Amniotic stem cell (primary cell): ENCODE results near the gene HPSE2.

Source experiments
- DNase-seq: peaks from one replicate; lab custom pipeline; 2025; lab: John Stamatoyannopoulos, UW

The HPSE2 gene

DNA sequence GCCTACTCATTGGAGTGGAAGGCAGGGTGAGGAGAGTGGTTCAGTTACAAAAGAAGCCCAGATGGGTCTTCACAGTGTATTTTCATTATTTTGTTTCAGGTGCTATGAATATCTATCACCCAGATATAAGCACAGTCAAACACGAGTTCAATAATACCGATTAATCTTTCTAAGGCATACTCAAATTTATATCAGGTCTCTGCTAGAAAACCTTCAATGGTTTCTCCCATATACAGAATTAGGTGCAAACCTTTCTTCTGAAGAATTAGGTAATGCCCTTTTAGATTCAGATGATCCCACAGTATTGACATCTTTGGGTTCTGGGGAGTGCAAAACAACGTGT is 774.2 kb downstream of the HPSE2 start:
- DNase-seq: no peak

DNA sequence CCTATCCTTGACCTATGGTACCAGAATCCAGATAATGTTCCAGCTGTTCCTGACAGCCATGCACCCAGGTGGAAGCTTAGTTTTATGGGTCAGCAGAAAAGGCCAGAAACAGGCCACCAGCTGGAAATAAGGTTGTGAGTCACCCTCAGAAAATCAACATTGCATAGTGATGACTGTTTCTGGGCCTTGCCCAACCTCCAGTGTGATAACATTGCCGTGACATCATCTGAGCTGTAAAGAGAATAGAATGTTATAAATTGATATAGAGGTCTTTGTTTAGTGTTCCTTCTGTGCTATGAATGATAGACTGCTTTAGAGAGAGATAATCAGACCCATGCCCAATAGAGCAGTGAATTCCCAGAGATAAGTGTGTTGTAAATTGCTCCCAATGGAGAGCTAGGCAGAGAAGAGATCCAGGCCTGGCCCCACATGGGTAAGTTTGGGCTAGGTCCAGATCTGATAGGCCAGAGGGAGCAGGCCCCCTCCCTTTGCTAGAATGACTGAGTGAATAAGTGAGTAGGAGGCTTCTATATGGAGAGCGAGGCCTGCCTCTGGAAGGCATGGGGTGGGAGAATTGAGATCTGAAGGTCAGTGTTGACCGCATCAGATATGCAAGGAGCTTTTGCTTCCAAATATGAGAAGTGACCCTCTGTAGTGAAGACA is 774.7 kb downstream of the HPSE2 start:
- DNase-seq: peak; percentile 78

DNA sequence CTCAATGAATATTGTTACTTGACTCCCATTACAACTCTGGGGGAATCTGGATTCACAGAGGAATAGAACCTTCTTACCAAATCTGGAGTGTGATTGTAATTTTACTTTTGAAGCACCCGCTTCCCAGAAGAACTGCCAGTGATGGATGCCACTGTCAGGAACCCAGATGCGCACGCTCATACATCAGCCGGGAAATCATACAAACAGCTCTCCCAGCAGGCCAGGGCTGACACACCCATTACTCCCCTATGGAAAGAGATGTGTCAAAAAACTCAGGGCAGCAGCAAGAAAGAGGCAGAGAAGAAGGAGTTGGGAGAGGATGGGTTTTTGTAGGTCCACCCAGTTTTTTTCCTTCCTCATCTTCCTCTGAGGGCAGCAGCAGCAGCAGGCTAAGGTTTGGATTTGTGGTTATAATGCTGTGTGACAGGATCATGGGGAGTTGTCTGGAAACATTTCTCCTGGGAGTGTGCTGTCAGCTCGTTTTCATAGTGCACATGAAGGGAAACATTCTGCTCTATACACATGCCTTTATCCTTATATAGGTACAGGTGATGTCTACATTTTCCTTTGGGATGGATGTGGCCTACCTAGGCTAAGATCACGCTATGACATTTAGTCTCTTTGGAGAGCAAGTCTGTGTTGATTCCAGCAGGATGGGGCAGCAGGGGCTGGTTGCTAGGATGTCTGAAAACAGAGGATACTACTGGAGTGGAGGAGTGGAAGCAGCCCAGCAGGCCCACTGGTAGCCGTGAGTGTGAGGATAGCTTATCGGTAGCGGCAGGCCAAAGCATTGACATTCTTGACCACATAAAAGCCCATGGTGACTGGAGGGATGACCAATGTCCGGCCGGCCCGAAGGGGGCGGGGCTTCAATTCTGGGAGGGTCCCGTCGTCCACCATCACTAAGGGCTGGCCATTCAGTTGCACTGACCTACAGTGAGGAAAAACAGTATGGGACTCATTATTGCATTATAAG is 776.6 kb downstream of the HPSE2 start:
- no peak for DNase-seq

DNA sequence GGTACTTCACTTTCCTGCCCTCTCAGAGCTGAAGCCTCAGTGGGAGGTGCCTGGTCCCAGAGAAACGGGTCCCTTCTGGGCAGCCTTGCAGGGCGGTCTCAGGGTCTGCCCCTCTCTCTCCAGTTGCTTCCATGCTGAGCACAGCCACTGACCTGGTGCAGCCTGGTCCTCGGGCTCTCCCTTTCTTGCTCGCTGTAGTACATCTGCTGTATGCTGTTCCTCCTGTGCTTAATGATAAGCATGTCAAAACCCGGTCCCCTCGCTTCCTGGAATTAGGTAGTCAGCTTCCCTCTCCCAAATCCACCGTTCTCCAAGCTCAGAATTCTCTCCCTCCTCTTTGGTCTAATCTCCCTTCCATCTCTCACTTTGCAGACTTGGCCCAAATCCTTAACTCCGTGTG is 777.9 kb downstream of the HPSE2 start:
- DNase-seq: no peak

DNA sequence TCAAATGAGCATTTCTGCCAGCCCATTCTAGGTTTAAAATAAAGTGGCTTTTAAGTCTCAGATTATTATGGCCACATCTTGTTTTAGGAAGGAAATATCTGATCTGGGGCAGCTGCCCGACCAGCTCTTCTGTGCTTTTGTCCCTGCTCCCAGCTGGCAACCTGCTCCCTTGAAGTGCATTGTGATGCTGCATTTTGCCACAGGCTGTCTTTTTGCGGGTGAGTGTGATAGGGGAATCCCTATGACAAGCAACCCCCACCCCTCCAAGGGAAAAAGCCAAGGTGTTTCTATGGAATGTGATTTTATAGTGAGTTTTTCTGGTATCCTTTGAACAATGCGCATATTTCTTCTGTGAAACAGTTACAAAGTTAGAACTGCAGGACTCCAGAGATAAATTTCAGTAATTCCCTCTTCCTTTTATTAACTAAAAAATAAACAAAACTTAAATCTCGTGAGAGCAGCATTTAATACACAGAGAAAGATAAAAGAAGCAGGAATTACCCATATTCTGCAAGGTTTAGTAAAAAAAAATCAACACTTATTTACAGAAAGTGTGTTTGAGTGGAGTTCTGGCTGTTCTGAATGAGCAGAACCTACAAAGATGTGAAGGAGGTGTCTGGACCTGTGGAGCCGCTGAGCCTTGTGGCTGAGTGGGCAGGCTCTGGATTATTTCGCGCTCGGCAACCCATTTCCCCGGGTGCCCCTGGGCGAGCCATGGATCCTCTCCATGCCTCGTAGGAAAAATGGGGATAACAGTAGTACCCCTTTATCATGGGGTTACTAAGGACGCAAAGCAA is 778.8 kb downstream of the HPSE2 start:
- DNase-seq: no peak

DNA sequence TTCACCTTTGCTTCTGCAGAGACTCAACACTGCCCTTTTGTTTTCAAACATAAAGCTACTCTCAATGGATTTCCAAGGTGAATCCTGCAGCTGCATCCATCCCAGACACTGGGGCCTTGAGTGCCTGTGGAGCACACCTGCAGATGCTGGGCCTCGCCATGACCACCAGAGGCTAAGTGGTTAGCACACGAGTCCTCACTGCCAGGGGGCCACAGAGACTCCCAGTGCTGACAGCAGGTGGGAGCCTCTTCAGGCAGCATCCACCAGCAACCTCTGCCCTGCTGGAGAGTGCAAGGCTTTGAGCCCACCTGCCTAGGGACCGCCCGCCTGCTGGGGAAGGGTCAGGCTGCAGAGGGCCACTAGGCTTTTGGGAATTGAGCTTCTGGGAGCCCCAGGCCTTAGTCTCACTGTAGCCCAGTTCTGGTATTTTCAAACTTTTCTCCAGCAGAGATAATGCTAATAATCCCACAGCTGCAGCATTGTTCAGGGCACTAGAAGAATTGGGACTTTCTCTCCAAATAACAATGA is 779.5 kb downstream of the HPSE2 start:
- no peak for DNase-seq

DNA sequence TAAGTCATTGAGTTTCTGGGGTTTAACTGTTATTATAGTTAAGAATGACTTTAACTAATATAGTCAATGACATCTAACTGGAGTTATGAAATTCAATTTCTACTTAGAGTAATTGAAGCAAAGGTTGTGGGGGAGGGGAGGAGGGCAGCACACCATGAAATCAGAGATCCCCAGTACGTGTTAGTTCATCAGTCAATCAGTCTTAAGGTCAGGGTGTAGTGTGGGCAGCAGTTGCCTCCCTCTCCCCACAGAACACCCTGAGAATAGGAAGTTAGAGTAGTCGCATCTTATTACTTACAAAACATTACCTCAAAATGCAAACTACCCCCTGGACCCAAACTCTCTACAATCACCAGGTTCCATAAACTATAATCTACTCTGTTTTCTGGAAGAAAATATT is 781.9 kb downstream of the HPSE2 start:
- DNase-seq: no peak

DNA sequence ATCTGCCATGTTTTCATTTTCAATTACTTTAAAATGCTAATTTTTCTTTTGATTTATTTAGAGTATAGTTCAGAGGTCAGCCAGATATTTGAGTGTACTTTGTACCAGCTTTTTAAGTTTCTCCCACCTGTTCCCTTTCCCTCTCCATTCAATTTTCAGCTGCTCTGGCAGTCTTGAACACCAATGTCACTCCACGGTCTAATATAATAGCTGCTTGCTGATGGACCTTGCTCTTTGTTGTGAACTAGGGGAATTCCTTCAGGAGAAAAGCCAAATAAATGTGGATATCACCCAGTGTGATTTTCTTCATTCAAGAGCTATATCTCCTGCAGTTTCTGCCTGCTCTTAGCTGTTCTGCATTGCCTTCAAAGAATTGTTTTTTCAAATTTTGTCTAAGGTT is 785.0 kb downstream of the HPSE2 start:
- DNase-seq: no peak

DNA sequence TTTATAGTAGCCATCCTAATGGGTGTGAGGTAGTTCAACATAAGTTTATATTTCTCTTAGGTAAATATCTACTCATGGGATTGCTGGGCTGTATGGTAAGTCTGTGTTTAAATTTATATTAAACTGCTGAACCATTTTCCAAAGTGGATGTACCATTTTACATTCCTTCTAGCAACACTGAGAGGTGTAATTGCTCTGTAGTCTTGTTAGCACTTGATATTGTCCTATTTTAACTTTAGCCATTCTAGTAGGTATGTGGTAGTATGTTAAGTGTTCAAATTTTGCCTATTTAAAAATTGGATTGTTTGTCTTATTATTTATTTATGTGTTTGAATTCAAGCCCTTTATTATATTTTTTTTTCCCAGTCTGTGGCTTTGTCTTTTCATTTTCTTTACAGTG is 786.4 kb downstream of the HPSE2 start:
- DNase-seq: no peak

DNA sequence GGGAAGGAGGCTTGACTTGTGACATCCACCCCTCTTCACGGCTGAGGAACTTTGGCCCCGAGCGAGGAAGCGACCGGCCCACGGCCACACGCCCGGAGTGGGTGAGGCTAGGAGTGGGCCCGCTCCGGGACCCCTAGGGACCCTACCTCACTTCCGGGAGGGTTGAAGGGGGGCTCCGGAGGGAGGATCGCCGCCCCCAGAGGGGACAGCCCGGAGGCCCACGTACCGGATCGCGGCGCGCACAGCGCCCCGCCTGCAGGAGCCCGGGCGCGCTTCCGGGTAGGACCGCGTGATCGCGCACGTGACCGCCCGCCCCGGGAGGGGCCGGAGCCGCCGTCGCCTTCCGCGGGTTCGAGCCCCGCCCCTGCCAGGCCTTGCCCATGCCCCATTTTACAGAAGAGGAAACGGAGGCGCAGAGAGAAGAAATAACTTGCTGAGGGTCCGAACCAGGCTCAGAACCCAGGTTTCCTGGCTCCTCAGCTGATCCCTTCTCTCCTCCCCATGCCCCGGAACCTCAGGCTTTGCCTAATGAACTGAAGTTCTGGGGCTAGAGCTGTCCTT is 788.9 kb downstream of the HPSE2 start, which contains the start of gene HPS1:
Gene HPS1 (minus strand): TSS at position 275 of the 561 bp plus-strand sequence. CDS start 3,695 bp downstream, outside the sequence.
- no peak for DNase-seq

DNA sequence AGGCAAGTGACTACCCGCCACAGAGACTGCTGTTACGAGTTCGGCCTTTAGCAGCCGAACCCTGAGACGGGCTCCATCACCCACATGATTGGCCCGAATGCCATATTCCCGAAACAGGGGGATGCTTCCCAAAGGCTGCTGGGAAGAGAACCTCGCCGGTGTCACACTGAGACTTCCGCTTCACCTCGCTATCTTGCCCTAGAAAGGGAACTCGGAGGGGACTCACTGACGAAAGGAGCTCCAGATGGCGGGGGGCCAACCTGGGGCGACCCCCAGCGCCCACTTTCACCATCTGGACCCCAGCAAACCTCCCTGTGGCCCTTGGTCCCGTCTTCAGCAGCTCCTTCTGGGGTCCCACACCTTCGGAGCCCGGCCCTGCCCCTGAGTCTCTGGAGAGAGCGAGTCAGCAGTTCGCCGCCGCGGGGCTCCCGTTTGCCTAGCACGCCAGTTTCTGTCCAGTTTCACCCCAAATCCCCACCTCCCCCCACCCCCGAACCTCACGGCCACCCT is 789.4 kb downstream of the HPSE2 start:
- no peak for DNase-seq

DNA sequence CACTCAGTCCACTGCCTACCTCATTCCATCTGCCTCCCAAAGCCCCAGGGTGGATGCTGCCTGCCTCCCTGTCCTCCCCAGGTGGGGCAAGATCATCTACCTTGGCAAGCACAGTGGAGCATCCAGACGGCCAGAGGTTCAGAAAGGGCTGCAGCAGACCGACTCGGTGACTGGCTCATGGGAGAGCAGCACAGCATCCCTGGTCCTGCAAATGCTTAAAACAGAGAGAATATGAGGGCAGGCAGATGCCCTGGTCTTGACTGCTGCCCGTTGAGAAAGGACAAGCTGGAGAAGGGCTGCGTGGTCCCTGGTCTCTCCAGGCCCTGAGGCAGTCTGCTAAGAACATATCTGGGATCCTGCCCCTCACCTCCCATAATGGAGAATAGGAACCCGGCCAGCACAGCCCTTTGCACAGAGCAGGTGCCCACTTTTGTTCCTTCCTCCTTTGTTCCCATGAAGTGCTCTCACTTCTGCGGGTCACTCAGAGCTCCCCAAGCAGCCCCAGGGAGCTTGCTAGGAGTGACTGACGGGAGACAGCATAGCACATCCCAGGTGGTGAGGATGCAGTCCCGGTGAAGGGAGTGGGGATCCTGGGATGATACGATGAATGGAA is 790.3 kb downstream of the HPSE2 start:
- no peak for DNase-seq

DNA sequence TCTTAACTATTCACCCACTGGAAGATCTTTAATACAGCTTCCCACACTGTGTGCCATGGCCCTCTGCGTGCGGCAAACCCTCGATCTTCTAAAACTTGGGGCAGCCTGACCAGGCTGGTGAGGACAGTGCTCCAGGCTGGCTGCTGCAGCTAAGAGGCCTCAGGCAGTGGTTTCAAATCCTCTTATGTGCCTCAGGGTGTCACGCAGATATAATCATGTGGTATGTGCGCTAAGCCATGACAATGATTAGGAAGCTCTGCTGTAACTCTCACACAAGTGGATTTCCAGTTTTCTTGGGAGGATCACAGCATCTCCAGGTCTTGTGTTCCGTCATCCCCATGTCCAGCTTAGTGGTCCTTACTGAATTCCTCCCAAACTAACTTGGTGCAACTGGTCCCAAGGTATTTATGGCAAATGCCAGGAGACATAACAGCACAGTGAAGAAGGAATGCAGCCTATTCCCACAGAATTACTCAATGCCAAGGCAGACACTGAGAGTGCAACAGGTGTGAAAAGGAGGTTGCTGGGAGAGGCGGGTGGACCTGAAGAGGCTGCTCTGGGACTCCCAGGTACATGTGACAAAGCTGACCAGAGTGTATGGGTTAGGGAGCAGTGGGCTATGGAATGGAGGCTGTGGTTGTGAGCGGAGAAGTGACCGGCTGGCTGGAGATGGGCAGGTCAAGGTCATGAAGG is 791.2 kb downstream of the HPSE2 start:
- DNase-seq: no peak

DNA sequence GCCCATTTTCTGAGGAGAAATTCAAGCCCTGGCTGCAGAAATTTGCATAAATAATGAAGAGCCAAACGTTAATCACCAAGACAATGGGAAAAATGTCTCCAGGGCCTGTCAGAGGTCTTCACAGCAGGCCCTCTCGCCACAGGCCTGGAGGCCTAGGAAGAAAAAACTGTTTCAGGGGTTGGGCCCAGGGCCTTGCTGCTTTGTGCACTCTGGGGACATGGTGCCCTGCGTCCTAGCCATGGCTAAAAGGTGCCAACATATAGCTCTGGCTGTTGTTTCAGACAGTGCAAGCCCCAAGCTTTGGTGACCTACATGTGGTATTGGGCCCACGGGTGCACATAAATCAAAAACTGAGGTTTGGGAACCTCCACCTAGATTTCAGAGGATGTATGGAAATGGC is 796.9 kb downstream of the HPSE2 start:
- no peak for DNase-seq

DNA sequence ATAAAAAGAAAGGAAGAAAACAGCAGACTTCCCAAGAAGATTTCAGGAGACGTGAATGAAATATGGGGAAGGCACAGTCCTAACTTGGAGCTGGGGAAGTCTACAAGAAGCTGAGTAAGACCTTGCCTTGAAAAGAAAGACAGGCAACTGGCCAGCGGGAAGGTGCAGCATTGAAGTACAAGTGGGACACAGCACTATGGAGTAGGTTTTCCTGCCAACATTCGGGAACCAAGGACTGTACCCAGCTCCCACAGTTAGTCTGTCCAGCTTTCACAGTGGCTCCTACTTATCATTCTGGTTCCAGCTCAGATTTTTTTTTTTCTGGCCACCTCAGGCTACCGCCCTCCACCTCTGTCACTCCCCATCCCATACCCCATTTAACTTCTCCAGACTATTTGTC is 798.9 kb downstream of the HPSE2 start:
- DNase-seq: no peak

DNA sequence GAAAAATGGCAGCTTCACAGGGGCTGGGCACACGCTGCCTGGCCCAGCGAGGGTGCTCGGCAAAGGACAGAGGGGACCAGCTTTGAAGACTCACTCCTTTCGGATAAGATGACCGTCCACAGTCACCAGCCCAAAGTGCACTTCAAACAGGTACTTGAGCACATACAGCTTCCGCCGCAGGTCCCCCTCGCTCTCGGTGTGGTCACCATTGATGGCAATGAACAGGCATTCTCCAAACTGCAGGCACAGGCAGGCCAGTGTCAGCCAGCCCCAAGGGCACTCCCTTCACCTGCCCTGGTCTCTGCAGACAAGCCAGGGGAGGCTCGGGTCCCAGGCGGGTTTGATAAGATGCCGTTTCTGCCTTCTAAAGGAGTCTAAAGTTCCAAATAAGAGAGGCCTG is 800.5 kb downstream of the HPSE2 start:
- DNase-seq: no peak

DNA sequence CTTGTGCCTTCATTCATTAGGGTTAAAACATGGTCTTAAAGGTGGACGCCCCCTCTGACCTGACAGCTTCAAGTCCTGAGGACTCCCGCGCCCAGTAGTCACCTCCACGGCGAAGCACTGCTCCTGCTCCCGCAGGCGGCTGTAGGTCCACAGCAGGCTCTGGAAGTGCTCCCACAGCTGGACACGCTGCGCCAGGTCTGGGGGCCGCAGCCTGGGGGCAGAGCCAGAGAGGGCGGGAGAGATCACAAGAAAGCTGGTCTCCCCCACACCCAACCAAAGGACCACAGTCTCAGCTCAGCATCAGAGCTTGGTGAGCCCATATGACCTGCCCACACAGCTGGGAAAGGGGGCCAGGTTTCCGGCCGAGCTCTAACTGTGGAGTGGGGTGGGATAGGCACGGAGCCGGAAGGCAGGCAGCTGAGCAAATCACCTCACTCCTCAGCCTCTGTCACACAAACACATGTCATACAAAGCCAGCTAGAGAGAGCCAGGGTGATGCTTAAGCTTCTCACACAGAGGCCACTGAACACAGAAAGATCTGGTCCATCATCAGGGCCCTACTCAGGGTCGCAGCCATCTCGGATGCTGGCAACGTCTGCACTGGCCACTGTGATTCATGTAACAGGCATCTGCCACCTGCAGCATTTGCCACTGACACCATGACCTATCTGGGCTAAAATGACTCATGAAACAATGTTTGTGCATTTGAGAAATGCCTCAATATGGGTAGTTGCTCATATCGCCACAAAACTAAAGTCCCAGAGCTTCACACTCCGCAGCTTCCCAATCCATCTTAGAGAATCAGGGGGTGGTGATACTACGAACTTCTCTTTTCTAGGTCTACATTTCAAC is 801.5 kb downstream of the HPSE2 start:
- DNase-seq: no peak

DNA sequence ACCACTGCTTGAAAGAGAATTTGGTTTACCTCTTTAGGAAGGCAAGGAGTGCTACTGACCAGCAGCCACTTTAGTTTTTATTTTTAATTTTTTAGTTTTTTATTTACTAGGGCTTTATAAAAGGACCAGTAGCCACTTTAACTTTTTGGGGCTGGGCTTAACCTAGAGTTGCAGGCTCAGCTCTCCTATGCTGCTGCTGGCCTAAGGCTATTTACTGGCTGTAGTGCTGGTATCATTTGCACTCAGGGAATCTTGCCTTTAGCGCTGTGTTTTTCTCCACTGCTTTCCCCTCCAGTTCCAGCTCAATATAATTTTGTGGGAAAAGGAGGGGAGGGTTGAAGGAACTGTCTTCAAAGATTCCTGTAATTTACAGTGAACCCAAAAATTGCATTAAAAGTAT is 802.3 kb downstream of the HPSE2 start:
- DNase-seq: no peak

DNA sequence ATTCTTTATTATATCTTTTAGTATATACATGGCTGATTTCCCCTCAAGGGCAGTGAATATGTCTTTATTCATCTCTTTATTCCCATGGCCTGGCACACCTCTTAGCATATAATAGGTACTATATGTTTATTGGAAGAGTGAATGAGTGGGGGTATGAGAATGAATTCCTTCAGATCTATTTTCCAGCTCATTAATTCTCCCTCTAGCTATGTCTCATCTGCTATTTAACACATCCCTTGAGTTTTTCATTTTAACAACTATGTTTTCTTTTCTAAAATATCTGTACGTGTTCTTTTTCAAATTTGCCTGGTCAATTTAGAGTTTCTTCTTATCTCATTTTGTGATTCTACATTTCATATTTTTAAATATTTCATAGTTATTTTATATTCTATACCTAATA is 803.3 kb downstream of the HPSE2 start:
- DNase-seq: no peak

DNA sequence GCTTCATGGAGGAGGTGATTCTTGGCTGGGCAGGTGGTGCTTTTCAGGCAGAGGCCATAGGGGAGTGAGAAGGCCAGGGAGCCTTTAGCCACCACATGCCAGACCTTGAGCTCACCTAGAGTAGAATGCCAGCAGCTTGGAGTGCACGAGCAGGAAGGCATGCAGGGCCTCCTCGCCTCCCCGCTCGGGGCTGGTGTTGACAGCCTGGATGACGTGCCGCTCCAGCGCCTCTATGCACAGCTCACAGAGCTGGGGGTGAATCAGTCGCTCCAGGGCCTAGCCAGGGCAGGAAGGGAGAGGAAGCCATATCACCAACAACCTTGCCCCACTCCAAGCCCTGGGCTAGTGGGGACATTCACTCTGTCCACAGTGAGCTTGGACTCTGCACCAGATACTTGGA is 804.6 kb downstream of the HPSE2 start:
- no peak for DNase-seq
